ENCODE data around the gene FAM43A. TPM values are rescaled to one million over a fixed set of nuclear protein-coding genes. Genes with fewer than 3 reads are reported as not detected.

The FAM43A gene
- polyA plus RNA-seq, 1 donor (not counting 4 experiments of a cell fraction or from before 2014, with no cell fraction given) = 1.1 TPM

DNA sequence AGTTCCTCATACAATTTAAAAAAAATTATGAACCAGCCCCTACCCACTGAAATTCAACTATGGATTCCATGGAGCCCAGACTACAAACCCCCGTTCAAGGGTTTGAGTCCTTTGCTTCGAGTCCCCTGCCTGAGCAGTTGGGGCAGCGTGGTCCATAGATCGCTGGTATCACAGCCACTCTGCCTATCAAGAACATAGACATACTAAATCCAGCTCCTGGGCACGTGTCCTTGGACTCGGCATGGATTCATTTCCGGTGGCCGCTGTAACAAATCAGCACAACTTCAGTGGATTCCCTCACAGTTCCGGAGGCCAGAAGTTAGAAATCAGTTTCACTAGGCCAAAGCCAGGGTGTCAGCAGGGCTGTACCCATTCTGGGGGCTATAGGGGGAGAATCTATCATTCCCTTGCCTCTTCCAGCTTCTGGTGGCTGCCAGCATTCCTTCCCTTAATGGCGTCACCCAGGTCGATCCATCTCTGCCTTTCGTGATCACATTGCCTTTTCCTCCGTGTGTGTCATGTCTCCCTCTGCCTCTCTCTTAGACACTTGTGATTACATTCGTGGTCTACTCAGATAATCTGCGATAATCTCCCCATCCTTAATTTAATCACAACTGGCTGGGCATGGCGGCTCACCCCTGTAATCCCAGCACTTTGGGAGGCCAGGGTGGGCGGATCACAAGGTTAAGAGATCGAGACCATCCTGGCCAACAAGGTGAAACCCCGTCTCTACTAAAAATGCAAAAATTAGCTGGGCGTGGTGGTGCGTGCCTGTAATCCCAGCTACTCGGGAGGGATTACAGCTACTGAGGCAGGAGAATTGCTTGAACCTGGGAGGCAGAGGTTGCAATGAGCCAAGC, 47.9 kb upstream of the FAM43A start:
- TF ChIP-seq, protein P1, sequence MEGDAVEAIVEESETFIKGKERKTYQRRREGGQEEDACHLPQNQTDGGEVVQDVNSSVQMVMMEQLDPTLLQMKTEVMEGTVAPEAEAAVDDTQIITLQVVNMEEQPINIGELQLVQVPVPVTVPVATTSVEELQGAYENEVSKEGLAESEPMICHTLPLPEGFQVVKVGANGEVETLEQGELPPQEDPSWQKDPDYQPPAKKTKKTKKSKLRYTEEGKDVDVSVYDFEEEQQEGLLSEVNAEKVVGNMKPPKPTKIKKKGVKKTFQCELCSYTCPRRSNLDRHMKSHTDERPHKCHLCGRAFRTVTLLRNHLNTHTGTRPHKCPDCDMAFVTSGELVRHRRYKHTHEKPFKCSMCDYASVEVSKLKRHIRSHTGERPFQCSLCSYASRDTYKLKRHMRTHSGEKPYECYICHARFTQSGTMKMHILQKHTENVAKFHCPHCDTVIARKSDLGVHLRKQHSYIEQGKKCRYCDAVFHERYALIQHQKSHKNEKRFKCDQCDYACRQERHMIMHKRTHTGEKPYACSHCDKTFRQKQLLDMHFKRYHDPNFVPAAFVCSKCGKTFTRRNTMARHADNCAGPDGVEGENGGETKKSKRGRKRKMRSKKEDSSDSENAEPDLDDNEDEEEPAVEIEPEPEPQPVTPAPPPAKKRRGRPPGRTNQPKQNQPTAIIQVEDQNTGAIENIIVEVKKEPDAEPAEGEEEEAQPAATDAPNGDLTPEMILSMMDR (optimal IDR thresholded peaks at IDR 0.05 in 1 of 3, IDR thresholded peaks at IDR 0.05 in 1 of 3, conservative IDR thresholded peaks at IDR 0.05 in 1 of 3; ENCODE audit: extremely low read depth in 1 of 3, insufficient read depth in 2 of 3, low read length in 3 of 3) = no peak
- no peak for TF ChIP-seq EZH2 (IDR thresholded peaks at IDR 0.05; ENCODE audit: low read length)
- H3K27ac ChIP-seq (ENCODE audit: control insufficient read depth, insufficient read depth, low read length) = no peak overlapping the region
- FAIRE-seq (no peak), DNase-seq (ENCODE audit: low read depth, low spot score) (no peak)
- no peaks in the 10 kb centered on the region for H3K9me1 ChIP-seq (ENCODE audit: control insufficient read depth, extremely low read depth, insufficient read depth, low read length)
- H4K20me1 ChIP-seq (ENCODE audit: control insufficient read depth, extremely low read depth, insufficient read depth, low read length) = no peaks in the 10 kb centered on the region
- H3K4me1 ChIP-seq (ENCODE audit: control insufficient read depth, extremely low read depth, insufficient read depth, low read length) = no peaks in the 10 kb centered on the region
- H3K27me3 ChIP-seq (ENCODE audit: control insufficient read depth, extremely low read depth, insufficient read depth, low read length) = no peaks in the 10 kb centered on the region
- no peaks in the 10 kb centered on the region for H3K79me2 ChIP-seq (ENCODE audit: control insufficient read depth, insufficient read depth, low read length)
- H3K9me3 ChIP-seq (ENCODE audit: control insufficient read depth, low read depth, low read length) = no peaks in the 10 kb centered on the region
- H3K36me3 ChIP-seq (ENCODE audit: control insufficient read depth in 2 of 2, extremely low read depth in 1 of 2, insufficient read depth in 2 of 2, low read length in 2 of 2) = peaks cover 12 to 19% of the 10 kb centered on the region in 2 experiments
- dilution Hi-C loops (cut with MboI; ENCODE audit: extremely low pct_ligation_motif_present, low sequenced_read_pairs) = no loop called here
- no peak overlapping the region for H3K4me2 ChIP-seq (ENCODE audit: control insufficient read depth, extremely low read depth, insufficient read depth, low read depth, low read length)
- no peak overlapping the region for H3K4me3 ChIP-seq (ENCODE audit: control insufficient read depth in 2 of 3, extremely low read depth in 1 of 3, insufficient read depth in 2 of 3, low read depth in 1 of 3, low read length in 3 of 3)
- no peak overlapping the region for H2AFZ ChIP-seq (ENCODE audit: control insufficient read depth, low read length)
- no peak overlapping the region for H3K9ac ChIP-seq (ENCODE audit: control insufficient read depth, extremely low read depth, insufficient read depth, low read length)

DNA sequence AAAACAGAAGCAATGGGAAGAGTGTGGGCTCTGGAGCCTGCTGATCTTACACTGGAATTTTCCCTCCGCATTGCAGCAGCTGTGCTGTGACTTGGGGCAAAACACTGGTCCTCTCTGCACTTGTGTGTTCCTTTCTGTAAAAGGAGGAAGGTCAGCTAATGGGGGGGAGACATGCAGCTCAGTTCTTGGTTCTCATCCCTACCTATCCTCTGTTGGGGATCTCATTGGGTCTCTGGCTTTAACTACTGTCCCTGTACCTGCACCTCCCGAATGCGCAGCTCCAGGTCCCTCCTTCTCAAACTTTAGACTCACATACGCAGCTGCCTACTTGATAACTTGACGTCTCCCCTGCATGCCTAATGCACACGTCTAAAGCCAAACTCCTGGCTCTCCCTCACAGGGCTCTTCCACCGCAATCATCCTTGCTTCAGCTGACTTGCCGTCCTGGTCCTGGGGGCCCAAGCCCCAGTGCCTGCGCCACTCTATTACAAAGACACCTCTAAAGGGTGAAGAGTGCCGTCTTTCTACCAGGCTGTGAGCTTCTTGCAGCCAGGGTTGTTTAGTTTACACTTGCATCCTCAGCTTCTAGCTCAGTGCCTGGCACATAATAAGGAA, 46.6 kb upstream of the FAM43A start:
- Histone ChIP-seq H3K4me1 (ENCODE audit: control insufficient read depth, extremely low read depth, insufficient read depth, low read length) (no peaks in the 10 kb centered on the region), H3K36me3 (ENCODE audit: control insufficient read depth in 2 of 2, extremely low read depth in 1 of 2, insufficient read depth in 2 of 2, low read length in 2 of 2) (peaks cover 15 to 26% of the 10 kb centered on the region in 2 experiments), H3K4me2 (ENCODE audit: control insufficient read depth, extremely low read depth, insufficient read depth, low read depth, low read length) (no peak overlapping the region), H2AFZ (ENCODE audit: control insufficient read depth, low read length) (no peak overlapping the region), H3K9ac (ENCODE audit: control insufficient read depth, extremely low read depth, insufficient read depth, low read length) (no peak overlapping the region), H3K79me2 (ENCODE audit: control insufficient read depth, insufficient read depth, low read length) (no peaks in the 10 kb centered on the region), H3K27me3 (ENCODE audit: control insufficient read depth, extremely low read depth, insufficient read depth, low read length) (no peaks in the 10 kb centered on the region), H3K4me3 (ENCODE audit: control insufficient read depth in 2 of 3, extremely low read depth in 1 of 3, insufficient read depth in 2 of 3, low read depth in 1 of 3, low read length in 3 of 3) (no peak overlapping the region), H3K27ac (ENCODE audit: control insufficient read depth, insufficient read depth, low read length) (no peak overlapping the region), H3K9me3 (ENCODE audit: control insufficient read depth, low read depth, low read length) (no peaks in the 10 kb centered on the region), H3K9me1 (ENCODE audit: control insufficient read depth, extremely low read depth, insufficient read depth, low read length) (no peaks in the 10 kb centered on the region), H4K20me1 (ENCODE audit: control insufficient read depth, extremely low read depth, insufficient read depth, low read length) (no peaks in the 10 kb centered on the region)
- dilution Hi-C loops (cut with MboI; ENCODE audit: extremely low pct_ligation_motif_present, low sequenced_read_pairs) = no loop called here
- TF ChIP-seq, protein P1 (optimal IDR thresholded peaks at IDR 0.05 in 1 of 3, IDR thresholded peaks at IDR 0.05 in 1 of 3, conservative IDR thresholded peaks at IDR 0.05 in 1 of 3; ENCODE audit: extremely low read depth in 1 of 3, insufficient read depth in 2 of 3, low read length in 3 of 3) = no peak
- TF ChIP-seq EZH2 (IDR thresholded peaks at IDR 0.05; ENCODE audit: low read length) = no peak
- no peak for FAIRE-seq
- DNase-seq (ENCODE audit: low read depth, low spot score) = no peak

Data from keratinocyte (primary cell).